ENCODE data around the gene PLEKHH3.

GRCh38 chr17:42680331-42680808, 3.6 kb upstream of the PLEKHH3 start:
- TF ChIP-seq CTCF (IDR thresholded peaks at IDR 0.05; ENCODE audit: borderline replicate concordance, extremely low read depth, low read length, poor library complexity, severe bottlenecking) = no peak
- no peak for TF ChIP-seq EZH2 (IDR thresholded peaks at IDR 0.05; ENCODE audit: borderline replicate concordance, low read depth, low read length, severe bottlenecking)

Data from DND-41 (cell line).